NB4 (cell line): ENCODE results near the gene LFNG.

ENCODE experiments used
- DNase-seq: peaks from one replicate; pipeline ENCODE4 v3.0.0; 2010; ENCODE audit warnings: low read depth
- H3K4me3 ChIP-seq: one replicate; pipeline ENCODE4 v1.5.1; 2011; ENCODE audit warnings: mild to moderate bottlenecking, low read depth, low read length, moderate library complexity
- MYC ChIP-seq: IDR thresholded peaks from 2 replicates; pipeline ENCODE4 v1.6.1; 2011; ENCODE audit warnings: low read depth, low read length
- POLR2A ChIP-seq: IDR thresholded peaks from 2 replicates; pipeline ENCODE4 v1.6.1; 2011; ENCODE audit warnings: mild to moderate bottlenecking; ENCODE audit not compliant: insufficient read length; ENCODE audit errors: extremely low read depth
- TF ChIP-seq, protein P1 (sequence below): IDR thresholded peaks from 2 replicates; pipeline ENCODE4 v1.6.1; 2011; ENCODE audit warnings: low read depth, low read length
- TF ChIP-seq, protein P2 (sequence below): IDR thresholded peaks from one replicate; pipeline ENCODE4 v1.5.1; 2012; ENCODE audit warnings: low read depth, low read length

The LFNG gene

DNA sequence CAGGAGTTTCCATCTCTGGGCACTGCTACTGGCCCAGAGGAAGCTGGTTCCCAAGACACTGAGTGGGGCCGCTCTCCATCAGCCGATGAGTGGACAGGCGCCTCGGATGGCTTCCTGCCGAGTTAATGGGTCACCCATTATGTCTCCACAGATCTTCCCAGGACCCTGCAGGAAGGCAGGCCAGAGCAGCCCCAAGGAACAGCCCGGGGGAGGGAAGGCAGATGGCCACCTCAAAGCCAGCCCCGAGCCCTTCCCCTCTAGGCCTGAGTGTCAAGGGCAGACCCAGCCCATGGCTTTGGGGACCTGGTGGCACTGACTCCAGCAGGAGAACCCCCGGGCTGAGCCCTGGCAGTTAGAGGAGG lies 3.4 kb upstream of the LFNG start:
- no peak for TF ChIP-seq POLR2A
- TF ChIP-seq, protein P1, sequence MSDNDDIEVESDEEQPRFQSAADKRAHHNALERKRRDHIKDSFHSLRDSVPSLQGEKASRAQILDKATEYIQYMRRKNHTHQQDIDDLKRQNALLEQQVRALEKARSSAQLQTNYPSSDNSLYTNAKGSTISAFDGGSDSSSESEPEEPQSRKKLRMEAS: no peak
- TF ChIP-seq MYC: no peak
- TF ChIP-seq, protein P2, sequence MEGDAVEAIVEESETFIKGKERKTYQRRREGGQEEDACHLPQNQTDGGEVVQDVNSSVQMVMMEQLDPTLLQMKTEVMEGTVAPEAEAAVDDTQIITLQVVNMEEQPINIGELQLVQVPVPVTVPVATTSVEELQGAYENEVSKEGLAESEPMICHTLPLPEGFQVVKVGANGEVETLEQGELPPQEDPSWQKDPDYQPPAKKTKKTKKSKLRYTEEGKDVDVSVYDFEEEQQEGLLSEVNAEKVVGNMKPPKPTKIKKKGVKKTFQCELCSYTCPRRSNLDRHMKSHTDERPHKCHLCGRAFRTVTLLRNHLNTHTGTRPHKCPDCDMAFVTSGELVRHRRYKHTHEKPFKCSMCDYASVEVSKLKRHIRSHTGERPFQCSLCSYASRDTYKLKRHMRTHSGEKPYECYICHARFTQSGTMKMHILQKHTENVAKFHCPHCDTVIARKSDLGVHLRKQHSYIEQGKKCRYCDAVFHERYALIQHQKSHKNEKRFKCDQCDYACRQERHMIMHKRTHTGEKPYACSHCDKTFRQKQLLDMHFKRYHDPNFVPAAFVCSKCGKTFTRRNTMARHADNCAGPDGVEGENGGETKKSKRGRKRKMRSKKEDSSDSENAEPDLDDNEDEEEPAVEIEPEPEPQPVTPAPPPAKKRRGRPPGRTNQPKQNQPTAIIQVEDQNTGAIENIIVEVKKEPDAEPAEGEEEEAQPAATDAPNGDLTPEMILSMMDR: no peak
- H3K4me3 ChIP-seq: no peak overlapping the region
- no peak for DNase-seq

DNA sequence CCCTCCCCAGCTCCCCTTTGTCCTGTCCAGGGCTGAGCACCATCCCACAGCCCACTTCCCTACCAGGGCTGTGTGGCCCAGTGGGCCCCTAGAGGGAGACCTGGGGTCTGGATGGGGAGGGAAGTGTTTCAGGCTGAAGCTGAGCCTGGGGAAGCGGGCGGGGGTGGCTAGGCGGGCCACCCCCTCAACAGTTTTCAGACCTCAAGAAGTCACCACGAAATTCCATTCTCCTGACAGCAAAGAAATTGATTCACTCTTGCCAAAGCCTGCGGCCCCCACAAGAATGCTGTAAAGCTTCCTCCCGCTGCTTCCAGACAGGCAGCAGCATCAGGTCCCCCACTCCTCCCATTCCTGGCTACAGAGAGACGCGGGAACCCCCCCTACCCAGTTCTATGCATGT lies 2.5 kb upstream of the LFNG start:
- TF ChIP-seq POLR2A: no peak
- TF ChIP-seq MYC: no peak
- TF ChIP-seq, protein P2: no peak
- TF ChIP-seq, protein P1: no peak
- H3K4me3 ChIP-seq: no peak overlapping the region
- no peak for DNase-seq

DNA sequence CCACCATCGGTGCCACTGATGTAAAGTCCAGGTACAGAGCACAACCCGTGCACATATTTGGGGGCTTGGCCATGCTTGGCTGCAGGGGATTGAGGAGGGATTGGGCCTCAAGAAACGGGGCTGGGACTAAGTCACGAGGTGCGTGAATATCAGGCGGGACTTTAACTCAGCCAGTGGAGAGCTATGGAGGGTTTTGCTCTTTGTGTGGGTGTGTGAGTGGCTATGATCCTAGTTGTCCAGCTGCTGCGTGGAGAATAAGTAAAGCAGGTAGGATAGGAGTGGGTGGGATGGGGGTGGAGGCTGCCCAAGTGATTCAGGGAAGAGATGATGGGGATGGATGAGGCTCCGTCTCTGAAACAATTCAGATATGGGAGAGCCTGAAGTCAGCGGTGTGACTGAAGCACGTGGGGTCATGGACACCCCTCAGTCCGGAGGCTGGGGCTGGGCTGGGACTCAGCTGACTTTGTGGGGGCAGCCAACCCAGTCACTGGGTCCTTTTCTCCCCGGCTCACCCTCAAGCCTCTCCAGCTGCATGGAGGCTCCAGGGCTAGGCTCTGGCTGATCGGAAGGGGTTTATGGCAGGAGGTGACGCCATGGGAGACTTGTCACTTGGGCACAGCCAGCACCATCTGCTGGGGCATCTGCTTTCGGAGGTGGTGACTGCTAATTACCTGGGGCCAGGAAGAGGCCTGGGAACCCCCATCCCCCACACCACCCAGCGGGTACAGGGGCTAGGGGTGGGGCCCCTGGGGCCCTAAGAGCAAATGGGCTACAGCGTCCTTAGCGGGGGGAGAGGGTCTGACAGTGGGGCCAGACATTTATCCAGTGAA lies 1.7 kb upstream of the LFNG start:
- TF ChIP-seq MYC (no peak), POLR2A (no peak)
- no peak overlapping the region for H3K4me3 ChIP-seq
- no peak for DNase-seq

DNA sequence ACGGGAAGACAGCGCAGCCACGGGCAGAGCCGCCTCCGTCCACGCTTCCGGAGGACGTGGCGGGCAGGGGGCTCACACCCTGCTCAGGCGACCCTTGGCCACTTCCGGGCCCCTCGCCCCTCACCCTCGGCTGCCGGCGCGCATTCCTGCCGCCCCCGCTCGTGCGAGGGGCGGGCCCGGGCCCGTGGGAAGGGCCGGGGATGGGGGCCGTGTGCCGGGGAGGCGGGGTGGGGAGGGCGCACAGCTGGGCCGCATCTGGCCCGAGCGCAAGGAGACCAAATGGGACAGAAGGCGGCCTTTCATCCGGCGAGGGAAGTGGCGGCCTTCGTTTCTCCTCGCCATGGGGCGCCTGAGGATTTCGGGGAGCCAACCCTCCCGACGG lies 846 bp upstream of the LFNG start:
- H3K4me3 ChIP-seq: peak overlapping the region; percentile 38
- no peak for DNase-seq
- TF ChIP-seq, protein P2: no peak
- TF ChIP-seq MYC (no peak), POLR2A (no peak)
- TF ChIP-seq, protein P1: no peak

DNA sequence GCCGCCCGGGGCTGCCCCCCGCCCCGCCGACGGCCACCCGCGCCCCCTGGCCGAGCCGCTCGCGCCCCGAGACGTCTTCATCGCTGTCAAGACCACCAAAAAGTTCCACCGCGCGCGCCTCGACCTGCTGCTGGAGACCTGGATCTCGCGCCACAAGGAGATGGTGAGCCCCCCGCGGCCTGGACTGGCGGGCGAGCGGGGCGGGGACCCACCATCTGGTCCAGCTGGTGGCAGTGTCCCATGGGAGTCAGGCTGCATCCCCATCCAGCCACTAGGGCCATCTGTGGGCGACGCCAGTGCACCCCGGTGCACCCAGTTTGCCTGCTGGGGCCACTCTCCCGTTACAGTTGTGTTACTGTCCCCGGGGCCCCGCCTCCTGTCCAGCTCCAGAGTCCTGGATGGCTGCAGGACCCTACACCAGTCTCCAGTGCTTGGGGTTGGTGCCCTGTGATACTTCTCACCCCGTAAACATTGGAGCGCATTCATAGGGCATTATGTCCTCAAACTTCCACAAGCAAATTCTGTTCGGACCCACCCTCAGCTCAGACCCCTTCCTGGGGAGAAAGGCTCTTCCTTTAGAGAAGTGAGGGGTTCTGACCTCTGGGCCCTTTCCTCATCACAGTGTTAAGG lies 672 bp downstream of the LFNG start:
- H3K4me3 ChIP-seq: peak overlapping the region; percentile 30
- TF ChIP-seq, protein P1: no peak
- TF ChIP-seq POLR2A (no peak), MYC (no peak)
- TF ChIP-seq, protein P2: no peak
- DNase-seq: peak; percentile 62

DNA sequence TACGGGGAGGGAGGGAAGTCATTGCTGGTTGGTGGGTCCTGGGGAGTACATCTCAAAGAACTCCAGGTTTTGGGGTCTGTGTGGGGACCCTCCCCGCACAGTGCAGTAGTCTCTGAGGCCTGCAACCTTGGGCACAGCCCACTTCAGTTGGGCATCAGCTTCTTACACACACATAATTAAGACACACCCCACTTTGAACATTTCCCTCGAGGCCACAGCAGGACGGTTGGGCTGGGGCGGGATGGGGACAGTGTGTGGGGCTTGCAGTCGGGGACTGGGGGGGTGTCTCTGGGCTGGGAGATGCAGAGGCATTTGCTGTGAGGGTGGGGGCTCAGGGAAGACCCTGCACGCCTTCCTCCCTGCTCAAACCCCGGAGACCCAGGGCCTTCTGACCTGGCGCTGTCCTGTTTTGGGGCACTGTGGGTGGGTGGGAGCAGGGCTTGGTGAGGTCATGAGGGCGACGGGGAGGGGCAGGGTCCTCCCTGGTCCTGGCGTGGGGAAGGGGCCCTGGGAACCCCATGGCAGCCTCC lies 1.3 kb downstream of the LFNG start:
- DNase-seq: peak; percentile 62
- TF ChIP-seq, protein P2: no peak
- TF ChIP-seq, protein P1: no peak
- TF ChIP-seq POLR2A (no peak), MYC (no peak)
- peak overlapping the region; percentile 30 for H3K4me3 ChIP-seq
